HepG2 (cell line): Measurements from ENCODE around the gene KRT12. TPM values are rescaled to one million over a fixed set of nuclear protein-coding genes. Genes with fewer than 3 reads are reported as not detected.

Experiments used
- ARID5B ChIP-seq: IDR thresholded peaks from 2 replicates; pipeline ENCODE4 v1.4.0; 2020; ENCODE audit warnings: mild to moderate bottlenecking, missing genetic modification reagents
- ATM ChIP-seq: fragments of 450-650 bp; IDR thresholded peaks from 2 replicates; pipeline ENCODE4 v1.7.1; 2017; ENCODE audit warnings: mild to moderate bottlenecking, borderline replicate concordance
- HES4 ChIP-seq: sonication (generic); formaldehyde crosslinking; IDR thresholded peaks from 2 replicates; pipeline ENCODE4 v1.9.0; 2021; ENCODE audit warnings: mild to moderate bottlenecking, missing genetic modification reagents, borderline replicate concordance
- KLF13 ChIP-seq: sonication (generic); formaldehyde crosslinking; IDR thresholded peaks from 2 replicates; pipeline ENCODE4 v1.4.0; 2020; ENCODE audit warnings: mild to moderate bottlenecking, missing genetic modification reagents
- KLF9 ChIP-seq: IDR thresholded peaks from 2 replicates; pipeline ENCODE4 v1.6.1; 2016; ENCODE audit warnings: low read depth
- MEF2D ChIP-seq: sonication (generic); formaldehyde crosslinking; IDR thresholded peaks from 2 replicates; pipeline ENCODE4 v1.5.1; 2020; ENCODE audit warnings: mild to moderate bottlenecking, missing genetic modification reagents
- RERE ChIP-seq: IDR thresholded peaks from 2 replicates; pipeline ENCODE4 v1.6.1; 2016; ENCODE audit warnings: low read depth, missing genetic modification reagents, missing compliant biosample characterization
- TBX2 ChIP-seq: sonication (generic); formaldehyde crosslinking; IDR thresholded peaks from 2 replicates; pipeline ENCODE4 v1.5.0; 2020; ENCODE audit warnings: missing genetic modification reagents, mild to moderate bottlenecking, borderline replicate concordance
- TCF7 ChIP-seq: sonication (generic); IDR thresholded peaks from 2 replicates; pipeline ENCODE4 v1.6.1; 2016; ENCODE audit warnings: antibody characterized with exemption, low read depth
- TEF ChIP-seq: sonication (generic); formaldehyde crosslinking; IDR thresholded peaks from 2 replicates; pipeline ENCODE4 v1.5.0; 2020; ENCODE audit warnings: missing genetic modification reagents
- TFE3 ChIP-seq: IDR thresholded peaks from 2 replicates; pipeline ENCODE4 v1.6.1; 2016
- THAP7 ChIP-seq: sonication (generic); formaldehyde crosslinking; IDR thresholded peaks from 2 replicates; pipeline ENCODE4 v1.8.1; 2023; ENCODE audit warnings: mild to moderate bottlenecking, missing genetic modification reagents
- ZFX ChIP-seq: sonication (generic); formaldehyde crosslinking; IDR thresholded peaks from 2 replicates; pipeline ENCODE4 v1.4.0; 2020; ENCODE audit warnings: mild to moderate bottlenecking, low read depth, missing genetic modification reagents, moderate library complexity
- ZFY ChIP-seq: sonication (generic); formaldehyde crosslinking; IDR thresholded peaks from 2 replicates; pipeline ENCODE4 v1.4.0; 2020; ENCODE audit warnings: missing genetic modification reagents
- ZNF253 ChIP-seq: sonication (generic); formaldehyde crosslinking; IDR thresholded peaks from 2 replicates; pipeline ENCODE4 v1.8.0; 2022; ENCODE audit warnings: mild to moderate bottlenecking, missing genetic modification reagents, borderline replicate concordance
- ZNF260 ChIP-seq: sonication (generic); formaldehyde crosslinking; IDR thresholded peaks from 2 replicates; pipeline ENCODE4 v1.4.0; 2020; ENCODE audit warnings: missing genetic modification reagents, low read depth, mild to moderate bottlenecking, borderline replicate concordance
- ZNF501 ChIP-seq: sonication (generic); formaldehyde crosslinking; IDR thresholded peaks from 2 replicates; pipeline ENCODE4 v1.5.1; 2020; ENCODE audit warnings: mild to moderate bottlenecking, moderate library complexity, missing genetic modification reagents
- ZNF7 ChIP-seq: IDR thresholded peaks from 2 replicates; pipeline ENCODE4 v1.6.1; 2016; ENCODE audit warnings: missing biosample characterization, missing genetic modification reagents
- polyA plus RNA-seq, 8 experiments: library from polyadenylated mRNA; depleted of rRNA in 3 of 8; stranded (reverse) in 7 of 8; unstranded in 1 of 8; fragments of >200 nt; fragmentation: Illumina TruSeq in 4 of 8; extraction: Trizol in 4 of 8; gene quantifications; 2 replicates each; pipeline versions ENCODE4 v1.2.1 to v1.2.3, GENCODE V29; 2011 to 2016; ENCODE audit warnings: low read depth in 4 of 8, missing spikeins in 1 of 8, mixed read lengths in 1 of 8; ENCODE audit not compliant: insufficient read depth in 1 of 8
- total RNA-seq, 5 experiments: library from RNA; depleted of rRNA; stranded (reverse); fragments of >200 nt; fragmentation: Illumina TruSeq; extraction: Trizol; gene quantifications; 2 replicates each; pipeline ENCODE4 v1.2.3, GENCODE V29; 2016; ENCODE audit warnings: low read depth in 1 of 5

Gene KRT12
- total and polyA plus RNA-seq, 2 of the 13 experiments (the other 11 are each of a cell fraction or from before 2014, with no cell fraction given): 0.07 to 0.09 TPM

- TF ChIP-seq THAP7 (CRISPR knock-in tag): no peak
- TF ChIP-seq ARID5B (CRISPR knock-in tag): peak; percentile 98
- TF ChIP-seq TBX2 (CRISPR knock-in tag): peak; percentile 62; the same call in 1 of the 2 replicates
- TF ChIP-seq TCF7: peak; percentile 88
- TF ChIP-seq HES4: no peak
- no peak for TF ChIP-seq TEF (CRISPR knock-in tag)
- TF ChIP-seq MEF2D (CRISPR knock-in tag): peak; percentile 23; the same call in 1 of the 2 replicates
- no peak for TF ChIP-seq ZFX (CRISPR knock-in tag)
- TF ChIP-seq ATM: peak; percentile 53; the same call in 1 of the 2 replicates
- TF ChIP-seq ZNF253 (CRISPR knock-in tag): no peak
- no peak for TF ChIP-seq ZNF7 (CRISPR knock-in tag)
- TF ChIP-seq ZNF260 (CRISPR knock-in tag): no peak
- peak; percentile 81 for TF ChIP-seq RERE (CRISPR knock-in tag)
- TF ChIP-seq ZFY (CRISPR knock-in tag): no peak
- TF ChIP-seq TFE3 (CRISPR knock-in tag): peak; percentile 81
- TF ChIP-seq ZNF501 (CRISPR knock-in tag): no peak
- TF ChIP-seq KLF9: peak; percentile 63; the same call in 1 of the 2 replicates
- no peak for TF ChIP-seq KLF13 (CRISPR knock-in tag)
Measured at GRCh38 chr17:40901981-40902474, 35.0 kb upstream of the KRT12 start (continued).
